Gastrocnemius medialis (tissue), 4 donors: ENCODE measurements around the gene ABCA13. TPM values are rescaled to one million over a fixed set of nuclear protein-coding genes. Genes with fewer than 3 reads are reported as not detected.

ENCODE experiments used
- ATAC-seq, 2 donors: fragments of 150-250 bp; one replicate each; pipeline ENCODE4 v1.9.1; 2016
- DNase-seq, 2 donors: peaks; one replicate each; pipeline ENCODE4 v3.0.0-alpha.2; 2019
- H3K27ac ChIP-seq, 4 donors: fragments of 200-600 bp; sonication (generic); 1 replicate in 1 of 4; 2 replicates in 3 of 4; pipeline ENCODE4 v1.5.1; 2016 to 2018; ENCODE audit warnings: mild to moderate bottlenecking in 2 of 4, moderate library complexity in 1 of 4
- H3K27me3 ChIP-seq, 3 donors: fragments of 200-600 bp; sonication (generic) in 2 of 3; 1 replicate in 1 of 3; 2 replicates in 2 of 3; pipeline versions ENCODE4 v1.5.1 to v1.6.0; 2016 to 2019; ENCODE audit warnings: mild to moderate bottlenecking in 1 of 3, moderate library complexity in 1 of 3
- H3K36me3 ChIP-seq, 2 donors: fragments of 200-600 bp; sonication (generic) in 1 of 2; one replicate each; pipeline ENCODE4 v1.5.1; 2017 to 2018
- H3K4me1 ChIP-seq, 2 donors: fragments of 200-600 bp; sonication (generic) in 1 of 2; one replicate each; pipeline ENCODE4 v1.5.1; 2016 to 2017; ENCODE audit warnings: mild to moderate bottlenecking in 2 of 2
- H3K4me3 ChIP-seq, 4 donors: fragments of 200-600 bp; sonication (generic) in 3 of 4; 1 replicate in 1 of 4; 2 replicates in 3 of 4; pipeline ENCODE4 v1.5.1; 2016 to 2019; ENCODE audit warnings: mild to moderate bottlenecking in 2 of 4
- H3K9me3 ChIP-seq, 3 donors: fragments of 200-600 bp; sonication (generic) in 2 of 3; 1 replicate in 1 of 3; 2 replicates in 2 of 3; pipeline ENCODE4 v1.5.1; 2016 to 2019
- CTCF ChIP-seq, 5 experiments: fragments of 450-650 bp in 3 of 5; fragments of 200-600 bp in 2 of 5; sonication (generic) in 2 of 5; IDR thresholded peaks in 4 of 5; conservative IDR thresholded peaks in 1 of 5; 1 replicate in 4 of 5; 2 replicates in 1 of 5; pipeline ENCODE4 v1.5.1; 2016 to 2019; ENCODE audit warnings: antibody characterized with exemption in 5 of 5, mild to moderate bottlenecking in 3 of 5, moderate library complexity in 3 of 5
- POLR2A ChIP-seq, 2 donors: fragments of 450-650 bp; IDR thresholded peaks; one replicate each; pipeline ENCODE4 v1.6.1; 2017; ENCODE audit warnings: antibody characterized with exemption in 2 of 2, mild to moderate bottlenecking in 2 of 2, moderate library complexity in 2 of 2
- in situ Hi-C, 4 donors: fragments of 200-750 bp; cut with MboI; loops; one replicate each; pipeline versions ENCODE4 v1.15.0 to v1.8.0; 2017; ENCODE audit warnings: low sequenced_read_pairs in 4 of 4
- intact Hi-C: fragments of 100-400 bp; cut with DNase I; formaldehyde crosslinking; loops from one replicate; pipeline ENCODE4 v1.15.1; 2023; ENCODE audit warnings: low total_unique reads
- total RNA-seq, 4 donors: library from RNA; depleted of rRNA; stranded (reverse); fragments of >200 nt; gene quantifications; one replicate each; pipeline versions ENCODE4 v1.1.0 to v1.2.3, GENCODE V29; 2016

The ABCA13 gene
- total RNA-seq, 4 donors from 2014 or later = 0.03 to 0.10 TPM; not detected in 2

GRCh38 chr7:48643431-48644013 is 472.3 kb downstream of the ABCA13 start:
- no peak overlapping the region for H3K27ac ChIP-seq

GRCh38 chr7:48658138-48658537 is 486.9 kb downstream of the ABCA13 start:
- in situ Hi-C loops = no loop called here

More at GRCh38 chr7:48643431-48644013, 472.3 kb downstream of the ABCA13 start:
- Histone ChIP-seq H3K9me3 (no peaks in the 10 kb centered on the region), H3K36me3 (no peaks in the 10 kb centered on the region), H3K27me3 (no peaks in the 10 kb centered on the region), H3K4me1 (no peaks in the 10 kb centered on the region), H3K4me3 (no peak overlapping the region)
- DNase-seq (no peak), ATAC-seq (no peak)
- in situ Hi-C loops = no loop called here
- no peak for TF ChIP-seq POLR2A (IDR thresholded peaks at IDR 0.05)
- no peak for TF ChIP-seq CTCF (IDR thresholded peaks at IDR 0.05 in 4 of 5, conservative IDR thresholded peaks at IDR 0.05 in 1 of 5)
- intact Hi-C loops = no loop called here

GRCh38 chr7:48660306-48660870 is 489.1 kb downstream of the ABCA13 start:
- no peaks in the 10 kb centered on the region for H3K4me1 ChIP-seq
- no peak for ATAC-seq
- H3K9me3 ChIP-seq = no peaks in the 10 kb centered on the region
- no peaks in the 10 kb centered on the region for H3K27me3 ChIP-seq
- no peak for DNase-seq
- TF ChIP-seq POLR2A (IDR thresholded peaks at IDR 0.05) = no peak
- TF ChIP-seq CTCF (IDR thresholded peaks at IDR 0.05 in 4 of 5, conservative IDR thresholded peaks at IDR 0.05 in 1 of 5) = no peak
- H3K36me3 ChIP-seq = no peaks in the 10 kb centered on the region
- H3K27ac ChIP-seq = no peak overlapping the region
- intact Hi-C loops = no loop called here
- no peak overlapping the region for H3K4me3 ChIP-seq
- in situ Hi-C loops = no loop called here

More at GRCh38 chr7:48658138-48658537, 486.9 kb downstream of the ABCA13 start:
- Histone ChIP-seq H3K4me3 (no peak overlapping the region), H3K9me3 (no peaks in the 10 kb centered on the region), H3K4me1 (no peaks in the 10 kb centered on the region), H3K27ac (no peak overlapping the region), H3K27me3 (no peaks in the 10 kb centered on the region), H3K36me3 (no peaks in the 10 kb centered on the region)
- no peak for DNase-seq
- intact Hi-C loops = no loop called here
- no peak for ATAC-seq
- no peak for TF ChIP-seq CTCF (IDR thresholded peaks at IDR 0.05 in 4 of 5, conservative IDR thresholded peaks at IDR 0.05 in 1 of 5)
- TF ChIP-seq POLR2A (IDR thresholded peaks at IDR 0.05) = no peak

- intact Hi-C loops = no loop called here
- Histone ChIP-seq H3K4me3 (no peak overlapping the region), H3K27me3 (no peaks in the 10 kb centered on the region), H3K4me1 (no peaks in the 10 kb centered on the region), H3K9me3 (no peaks in the 10 kb centered on the region), H3K36me3 (no peaks in the 10 kb centered on the region), H3K27ac (no peak overlapping the region)
- in situ Hi-C loops = no loop called here
- no peak for TF ChIP-seq CTCF (IDR thresholded peaks at IDR 0.05 in 4 of 5, conservative IDR thresholded peaks at IDR 0.05 in 1 of 5)
- no peak for TF ChIP-seq POLR2A (IDR thresholded peaks at IDR 0.05)
- ATAC-seq = no peak
- no peak for DNase-seq
Observed at GRCh38 chr7:48664241-48664640, 493.0 kb downstream of the ABCA13 start.
